Body of pancreas (tissue), 4 donors: ENCODE results near the gene ALLC. TPM values are rescaled to one million over a fixed set of nuclear protein-coding genes. Genes with fewer than 3 reads are reported as not detected.

Source experiments
- ATAC-seq: fragments of 150-250 bp; one replicate; pipeline ENCODE4 v1.9.1; 2016
- DNase-seq, 4 donors: peaks; one replicate each; pipeline ENCODE4 v3.0.0-alpha.2; 2019
- H3K27ac ChIP-seq, 4 donors: fragments of 200-600 bp; sonication (generic); 1 replicate in 3 of 4; 2 replicates in 1 of 4; pipeline versions ENCODE4 v1.5.1 to v1.6.1; 2016 to 2019; ENCODE audit warnings: mild to moderate bottlenecking in 1 of 4, mixed read lengths in 1 of 4, moderate library complexity in 1 of 4
- H3K27me3 ChIP-seq, 2 donors: fragments of 200-600 bp; sonication (generic); one replicate each; pipeline ENCODE4 v1.6.0; 2016; ENCODE audit warnings: mild to moderate bottlenecking in 1 of 2
- H3K36me3 ChIP-seq, 2 donors: fragments of 200-600 bp; sonication (generic); replicated peaks in 1 of 2; 2 replicates each; pipeline ENCODE4 v1.5.1; 2016; ENCODE audit warnings: low read depth in 2 of 2; ENCODE audit not compliant: insufficient read depth in 1 of 2
- H3K4me1 ChIP-seq: fragments of 200-600 bp; sonication (generic); one replicate; pipeline ENCODE4 v1.6.0; 2016
- H3K4me3 ChIP-seq, 2 donors: fragments of 200-600 bp; sonication (generic); 1 replicate in 1 of 2; 2 replicates in 1 of 2; pipeline ENCODE4 v1.5.1; 2016 to 2019
- H3K9me3 ChIP-seq, 3 donors: fragments of 200-600 bp; sonication (generic); 1 replicate in 2 of 3; 2 replicates in 1 of 3; pipeline ENCODE4 v1.5.1; 2016
- CTCF ChIP-seq, 7 experiments: fragments of 450-650 bp in 4 of 7; fragments of 200-600 bp in 3 of 7; sonication (generic) in 3 of 7; IDR thresholded peaks; one replicate each; pipeline ENCODE4 v1.5.1; 2016 to 2019; ENCODE audit warnings: antibody characterized with exemption in 7 of 7
- POLR2A ChIP-seq, 3 donors: fragments of 450-650 bp; IDR thresholded peaks; one replicate each; pipeline ENCODE4 v1.6.1; 2016; ENCODE audit warnings: antibody characterized with exemption in 3 of 3, mild to moderate bottlenecking in 2 of 3
- WGBS, 2 donors: methylation state at CpG; one replicate each; pipeline ENCODE4 v1.1.5; 2017; 5-methylcytosine and 5-hydroxymethylcytosine counted together
- intact Hi-C: fragments of 100-400 bp; cut with DNase I; formaldehyde crosslinking; loops from one replicate; pipeline ENCODE4 v1.15.1; 2023
- total RNA-seq, 2 donors: library from RNA; depleted of rRNA; stranded (reverse); fragments of >200 nt; gene quantifications; one replicate each; pipeline ENCODE4 v1.1.0, GENCODE V29; 2016

Gene ALLC
- total RNA-seq, 2 donors from 2014 or later = not detected

- 50 to 55% methylated on average over 21 to 23 of the region's 23 CpGs for WGBS, 2 donors
- TF ChIP-seq POLR2A (IDR thresholded peaks at IDR 0.05) (no peak), CTCF (IDR thresholded peaks at IDR 0.05) (no peak)
- no peaks in the 10 kb centered on the region for H3K9me3 ChIP-seq
- H3K4me3 ChIP-seq = no peak overlapping the region
- no peak overlapping the region for H3K27ac ChIP-seq
- DNase-seq (no peak), ATAC-seq (no peak)
- no peaks in the 10 kb centered on the region for H3K36me3 ChIP-seq
- intact Hi-C loops = no loop called here
- H3K27me3 ChIP-seq = peaks cover 0 to 4% of the 10 kb centered on the region in 2 donors
- H3K4me1 ChIP-seq = no peaks in the 10 kb centered on the region
Observed at GRCh38 chr2:3725458-3726250, 67.7 kb downstream of the ALLC start.

- DNase-seq = no peak
- intact Hi-C loops = no loop called here
Observed at GRCh38 chr2:3726511-3726910, 68.5 kb downstream of the ALLC start.

GRCh38 chr2:3727397-3728045, 69.5 kb downstream of the ALLC start:
- TF ChIP-seq CTCF (IDR thresholded peaks at IDR 0.05) (no peak), POLR2A (IDR thresholded peaks at IDR 0.05) (no peak)
- ATAC-seq = no peak
- Histone ChIP-seq H3K9me3 (no peaks in the 10 kb centered on the region), H3K27ac (no peak overlapping the region), H3K36me3 (no peaks in the 10 kb centered on the region), H3K4me1 (no peaks in the 10 kb centered on the region), H3K27me3 (peaks cover 0 to 4% of the 10 kb centered on the region in 2 donors), H3K4me3 (no peak overlapping the region)
- DNase-seq = no peak
- intact Hi-C loops = no loop called here
- 31 to 35% methylated on average over 12 of the region's 12 CpGs for WGBS, 2 donors

More at GRCh38 chr2:3726511-3726910, 68.5 kb downstream of the ALLC start:
- no peak for ATAC-seq
- Histone ChIP-seq H3K27ac (no peak overlapping the region), H3K4me1 (no peaks in the 10 kb centered on the region), H3K4me3 (no peak overlapping the region), H3K36me3 (no peaks in the 10 kb centered on the region), H3K27me3 (peaks cover 0 to 4% of the 10 kb centered on the region in 2 donors), H3K9me3 (no peaks in the 10 kb centered on the region)
- 43 to 66% methylated on average over 8 to 10 of the region's 10 CpGs for WGBS, 2 donors
- TF ChIP-seq POLR2A (IDR thresholded peaks at IDR 0.05) = no peak

GRCh38 chr2:3728104-3729054, 70.4 kb downstream of the ALLC start:
- intact Hi-C loops = no loop called here
- Histone ChIP-seq H3K9me3 (no peaks in the 10 kb centered on the region), H3K4me3 (no peak overlapping the region), H3K36me3 (no peaks in the 10 kb centered on the region), H3K27ac (no peak overlapping the region), H3K27me3 (peaks cover 0 to 4% of the 10 kb centered on the region in 2 donors), H3K4me1 (no peaks in the 10 kb centered on the region)
- ATAC-seq (peak; percentile 45), DNase-seq (no peak)
- WGBS, 2 donors = 27 to 28% methylated on average over 22 of the region's 22 CpGs
- TF ChIP-seq POLR2A (IDR thresholded peaks at IDR 0.05) = no peak
- TF ChIP-seq CTCF (IDR thresholded peaks at IDR 0.05) = peak; percentile 37 to 60 (median 59)

GRCh38 chr2:3729055-3729448, 71.1 kb downstream of the ALLC start:
- Histone ChIP-seq H3K36me3 (no peaks in the 10 kb centered on the region), H3K4me3 (no peak overlapping the region), H3K4me1 (no peaks in the 10 kb centered on the region), H3K27ac (no peak overlapping the region), H3K27me3 (peaks cover 0 to 4% of the 10 kb centered on the region in 2 donors), H3K9me3 (no peaks in the 10 kb centered on the region)
- 67 to 68% methylated on average over 8 of the region's 8 CpGs for WGBS, 2 donors
- ATAC-seq (no peak), DNase-seq (no peak)
- intact Hi-C loops = no loop called here
- TF ChIP-seq CTCF (IDR thresholded peaks at IDR 0.05) (no peak), POLR2A (IDR thresholded peaks at IDR 0.05) (no peak)
